GM12873 (cell line): Measurements from ENCODE around the gene GLRA1.

ENCODE experiments used
- CTCF ChIP-seq: IDR thresholded peaks from 2 replicates; pipeline ENCODE4 v1.5.1; 2012; ENCODE audit warnings: low read depth, mild to moderate bottlenecking, moderate library complexity, low read length, control low read depth; ENCODE audit not compliant: insufficient read depth; ENCODE audit errors: missing control alignments

GLRA1 gene

GRCh38 chr5:151885138-151885908 is 39.3 kb downstream of the GLRA1 start:
- TF ChIP-seq CTCF = no peak

- no peak for TF ChIP-seq CTCF
Observed at GRCh38 chr5:151881621-151882225, 42.9 kb downstream of the GLRA1 start.

GRCh38 chr5:151880324-151880723 is 44.3 kb downstream of the GLRA1 start:
- no peak for TF ChIP-seq CTCF

- no peak for TF ChIP-seq CTCF
Observed at GRCh38 chr5:151873701-151874100, 51.0 kb downstream of the GLRA1 start.

- no peak for TF ChIP-seq CTCF
Observed at GRCh38 chr5:151872701-151873100, 52.0 kb downstream of the GLRA1 start.

GRCh38 chr5:151870820-151871219 is 53.8 kb downstream of the GLRA1 start:
- no peak for TF ChIP-seq CTCF

GRCh38 chr5:151870271-151870670 is 54.4 kb downstream of the GLRA1 start:
- no peak for TF ChIP-seq CTCF
